HT1080 (cell line): ENCODE data around the gene RIN3. TPM values are rescaled to one million over a fixed set of nuclear protein-coding genes. Genes with fewer than 3 reads are reported as not detected.
A peak's percentile ranks its signal among the peaks of the same experiment; 100 is the strongest.

ENCODE experiments used
- DNase-seq: peaks from one replicate; pipeline ENCODE4 v3.0.0-alpha.2; 2015; ENCODE audit warnings: low read depth
- total RNA-seq: library from RNA; depleted of rRNA; stranded (reverse); fragments of >200 nt; shearing (Covaris generic); gene quantifications from 2 replicates; pipeline ENCODE4 v1.2.3, GENCODE V29; 2014

The RIN3 gene
- total RNA-seq, 1 experiment from 2014 or later = 6.6 TPM

DNA sequence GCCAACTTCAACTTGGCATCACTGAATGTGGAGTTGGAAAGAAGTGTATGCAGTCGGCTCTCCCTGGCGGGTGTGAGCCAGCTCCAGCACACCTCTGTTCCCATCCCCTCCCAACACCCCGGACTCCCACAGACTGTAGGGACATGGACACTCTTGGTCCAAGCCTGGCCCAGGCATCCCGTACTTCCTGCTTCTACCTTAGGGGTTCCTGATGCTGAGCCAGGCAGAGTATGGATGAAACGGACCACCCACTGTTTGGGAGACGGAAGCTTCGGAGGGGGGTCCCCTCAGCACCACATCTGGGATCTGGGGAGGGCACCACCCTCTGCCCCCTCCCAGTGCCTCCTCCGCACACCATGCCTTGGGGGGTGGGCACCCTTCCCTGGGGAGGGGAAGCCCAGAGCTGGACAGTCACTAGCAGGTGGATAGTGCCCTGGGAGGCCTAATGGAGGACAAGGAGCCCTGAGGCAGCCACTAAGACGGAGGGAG is 172.9 kb downstream of the RIN3 start:
- DNase-seq = no peak

DNA sequence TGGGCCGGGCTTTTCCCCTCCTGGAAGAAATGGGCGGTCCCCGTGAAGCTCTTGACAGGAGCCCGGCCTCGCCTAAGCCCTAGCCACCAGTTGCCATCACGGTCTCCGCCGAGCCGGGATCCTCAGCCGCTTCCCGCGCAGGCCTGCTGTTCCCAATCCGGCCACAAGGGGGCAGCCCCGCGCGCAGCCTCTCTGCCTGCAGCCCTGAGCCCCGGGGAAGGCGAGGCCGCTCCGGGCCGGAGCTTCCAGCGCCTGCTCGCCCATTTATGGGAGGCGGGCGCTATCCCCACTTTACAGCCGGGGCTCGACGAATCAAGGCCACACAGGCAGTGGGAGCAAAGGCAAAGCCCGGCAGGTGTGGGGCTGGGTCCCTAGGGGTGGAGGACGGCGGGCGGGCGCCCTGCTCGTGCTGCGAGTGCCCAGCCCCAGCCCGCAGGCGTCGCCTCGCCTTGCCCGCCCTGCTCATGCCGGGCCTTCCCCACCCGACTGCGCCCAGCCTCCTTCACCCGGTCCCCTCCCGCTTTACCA is 173.4 kb downstream of the RIN3 start:
- peak; percentile 47 for DNase-seq

DNA sequence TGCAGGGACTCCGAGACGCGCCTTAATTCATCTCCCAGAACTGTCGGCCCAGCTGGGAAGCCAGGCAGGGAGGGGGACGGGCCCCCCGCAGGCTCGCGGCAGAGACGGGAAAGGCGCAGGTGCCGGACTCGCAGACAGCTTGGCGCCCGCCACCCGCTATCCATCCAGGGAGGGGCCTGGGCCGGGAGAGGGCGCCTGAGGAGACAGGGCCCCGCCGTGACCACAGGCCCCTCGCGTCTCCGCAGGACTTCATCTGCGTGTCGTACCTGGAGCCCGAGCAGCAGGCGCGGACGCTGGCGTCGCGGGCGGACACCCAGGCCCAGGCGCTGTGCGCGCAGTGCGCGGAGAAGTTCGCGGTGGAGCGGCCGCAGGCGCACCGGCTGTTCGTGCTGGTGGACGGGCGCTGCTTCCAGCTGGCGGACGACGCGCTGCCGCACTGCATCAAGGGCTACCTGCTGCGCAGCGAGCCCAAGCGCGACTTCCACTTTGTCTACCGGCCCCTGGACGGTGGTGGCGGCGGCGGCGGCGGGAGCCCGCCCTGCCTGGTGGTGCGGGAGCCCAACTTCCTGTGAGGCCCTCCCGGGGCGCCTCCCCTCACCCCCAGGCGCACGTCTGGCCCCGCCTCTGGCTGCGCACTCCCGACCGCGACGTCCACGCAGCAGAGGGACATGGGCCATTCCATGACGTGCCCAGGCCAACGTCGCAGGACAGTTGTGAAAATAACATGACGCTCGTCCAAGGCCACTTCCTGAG is 174.3 kb downstream of the RIN3 start:
- DNase-seq = no peak

DNA sequence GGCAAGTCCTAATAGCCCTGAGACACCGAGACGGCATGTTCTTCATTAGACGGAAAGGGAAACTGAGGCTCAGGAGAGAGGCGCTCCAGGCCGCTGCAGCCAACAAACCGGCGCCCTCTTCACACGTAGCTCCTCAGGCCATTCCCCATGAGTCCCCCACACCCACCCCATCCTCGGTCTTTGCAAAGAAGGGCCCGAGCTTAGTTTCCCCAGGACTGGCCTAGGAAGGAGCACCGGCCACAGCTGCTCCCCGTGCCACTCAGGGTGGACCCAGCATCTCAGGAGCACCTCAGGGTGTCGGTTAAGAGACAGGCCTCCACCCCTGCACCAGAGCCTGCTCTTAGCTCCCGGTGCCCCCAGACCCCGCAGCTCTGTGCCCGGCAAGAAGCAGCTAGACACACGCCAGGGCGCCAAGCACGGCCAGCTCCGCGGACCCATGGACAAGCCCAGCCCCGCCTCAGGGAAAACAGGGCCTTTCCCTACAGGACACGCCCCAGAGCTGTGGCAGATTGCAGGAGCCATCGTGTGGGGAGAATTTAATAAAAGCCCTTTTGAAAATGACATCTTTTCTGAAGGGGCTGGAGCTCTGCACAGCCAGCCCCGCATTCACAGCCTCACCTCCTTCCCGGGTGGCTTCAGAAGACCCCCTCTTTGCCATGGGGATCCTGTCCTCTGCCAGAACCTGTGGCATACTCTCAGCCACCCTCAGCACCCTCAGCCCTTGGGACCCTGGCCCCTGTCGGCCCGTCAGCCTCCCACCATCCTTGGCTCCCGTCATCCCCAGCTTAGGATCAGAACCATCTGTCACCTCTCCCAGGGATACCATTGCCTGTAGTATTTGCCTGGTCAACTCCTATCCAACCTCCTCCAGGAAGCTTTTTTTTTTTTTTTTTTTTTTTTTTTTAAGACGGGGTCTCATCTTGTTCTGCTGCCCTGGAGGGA is 175.1 kb downstream of the RIN3 start:
- DNase-seq = no peak

DNA sequence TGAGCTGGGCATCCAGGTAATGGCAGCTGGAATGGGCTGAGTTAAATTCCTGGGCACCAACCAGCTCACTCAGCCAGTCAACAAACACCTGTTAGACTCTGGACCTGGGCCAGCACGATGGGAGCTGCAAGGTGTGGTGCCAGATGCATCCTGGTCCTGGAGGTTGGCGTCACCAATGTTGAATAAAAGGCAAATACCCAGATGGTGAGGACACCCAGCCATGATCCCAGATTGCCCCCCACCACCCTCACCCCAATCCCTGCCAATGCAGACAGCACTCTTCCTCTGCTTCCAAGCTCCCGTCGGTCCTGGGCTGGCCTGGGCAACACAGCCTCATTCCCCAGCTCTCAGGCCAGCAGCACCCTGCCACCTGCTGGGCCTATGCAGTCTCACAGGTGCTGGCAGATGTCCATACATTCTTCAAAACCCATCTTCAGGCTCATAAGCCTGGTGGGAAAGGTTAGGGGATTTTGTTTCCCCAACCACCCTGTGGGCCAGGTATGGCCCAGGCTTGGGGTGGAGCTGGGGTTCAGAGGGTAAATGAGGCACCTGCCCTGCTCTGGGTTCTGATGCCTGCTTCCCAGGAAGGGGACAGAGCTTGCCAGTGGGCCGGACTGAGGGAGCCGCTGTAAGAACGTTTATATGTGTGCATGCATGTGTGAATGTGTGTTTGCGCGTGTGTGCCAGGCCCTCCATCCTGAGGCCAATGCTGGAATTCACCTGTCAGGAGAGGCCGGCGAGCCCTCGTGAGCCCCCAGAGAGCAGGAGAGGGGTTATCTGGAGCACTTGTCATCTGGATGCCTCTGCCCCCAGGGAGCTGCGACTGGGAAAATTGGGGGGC is 176.8 kb downstream of the RIN3 start:
- DNase-seq = peak; percentile 66

DNA sequence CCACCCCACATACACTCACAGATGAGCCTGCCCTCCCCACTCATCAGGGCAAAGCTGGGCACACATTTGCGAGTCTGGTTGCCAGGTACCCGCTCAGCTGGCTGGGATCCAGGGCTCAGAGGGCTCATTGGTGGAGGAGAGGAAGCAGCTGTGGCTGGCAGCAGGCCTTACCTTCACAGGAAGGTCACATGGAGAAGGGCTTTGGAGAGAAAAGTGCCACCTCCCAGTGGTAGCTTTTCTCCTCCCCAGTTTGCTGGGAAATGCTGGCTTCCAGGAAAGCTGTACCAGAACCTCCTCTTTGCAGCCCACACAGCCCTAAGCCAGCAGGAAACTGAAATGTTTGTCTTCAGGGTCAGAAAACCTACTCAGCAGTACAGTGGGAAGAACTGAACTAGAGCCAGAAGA is 179.2 kb downstream of the RIN3 start:
- DNase-seq = peak; percentile 63

DNA sequence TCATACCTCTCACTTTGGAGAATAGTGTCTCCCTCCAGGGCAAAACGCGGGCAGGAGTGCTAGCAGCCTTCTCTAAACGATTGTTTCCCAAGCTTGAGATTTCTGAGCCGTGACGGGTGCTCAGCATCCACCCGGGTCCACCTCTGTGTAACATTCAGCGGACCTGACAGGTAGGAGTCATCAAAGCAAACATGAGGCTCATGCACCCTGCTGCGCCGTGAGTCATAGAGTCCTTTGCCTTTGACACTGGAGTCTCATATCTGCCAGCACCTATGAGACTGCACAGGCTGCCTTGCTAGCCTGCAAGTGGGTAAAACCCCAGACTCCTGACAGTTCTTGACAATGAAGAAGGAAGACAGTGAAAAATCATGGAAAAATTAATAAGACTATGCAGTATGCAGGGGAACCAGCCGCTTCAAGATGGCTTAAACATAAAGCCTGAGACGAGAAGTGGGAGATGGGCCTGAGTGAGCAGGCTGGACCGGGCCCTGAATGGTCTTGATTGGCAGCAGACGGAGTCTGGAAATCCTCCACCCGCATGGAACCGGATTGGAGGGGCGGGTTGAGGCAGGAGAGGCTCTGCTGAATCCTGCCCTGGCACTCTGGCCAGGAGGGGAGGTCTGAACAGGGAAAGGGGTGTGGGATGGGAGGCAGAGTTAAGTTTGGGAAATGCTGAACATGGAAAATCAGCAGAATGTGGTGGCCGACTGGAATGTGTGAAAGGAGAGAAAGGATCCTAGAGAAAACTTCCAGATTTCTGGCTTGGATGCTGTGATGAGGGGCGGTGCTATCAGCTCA is 180.6 kb downstream of the RIN3 start:
- peak; percentile 68 for DNase-seq

DNA sequence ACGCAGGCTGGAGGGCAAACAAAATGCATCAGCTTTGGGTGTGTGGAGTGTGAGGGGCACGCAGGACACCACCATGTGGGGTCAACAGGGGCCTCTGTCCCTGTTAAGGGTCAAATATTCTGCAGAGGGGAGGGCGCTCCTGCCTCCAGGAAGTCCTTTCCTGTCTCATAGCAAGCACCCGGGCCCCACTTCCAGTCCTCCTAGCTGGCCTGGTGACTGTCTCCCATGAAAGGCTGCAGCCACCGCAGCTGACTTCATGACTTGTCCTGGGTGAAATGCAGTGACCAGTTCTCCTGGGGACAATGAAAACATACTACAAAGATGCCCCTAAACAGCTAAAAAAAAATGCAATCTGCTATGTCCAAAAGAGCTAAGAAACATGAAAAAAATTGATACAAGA is 181.2 kb downstream of the RIN3 start:
- no peak for DNase-seq

DNA sequence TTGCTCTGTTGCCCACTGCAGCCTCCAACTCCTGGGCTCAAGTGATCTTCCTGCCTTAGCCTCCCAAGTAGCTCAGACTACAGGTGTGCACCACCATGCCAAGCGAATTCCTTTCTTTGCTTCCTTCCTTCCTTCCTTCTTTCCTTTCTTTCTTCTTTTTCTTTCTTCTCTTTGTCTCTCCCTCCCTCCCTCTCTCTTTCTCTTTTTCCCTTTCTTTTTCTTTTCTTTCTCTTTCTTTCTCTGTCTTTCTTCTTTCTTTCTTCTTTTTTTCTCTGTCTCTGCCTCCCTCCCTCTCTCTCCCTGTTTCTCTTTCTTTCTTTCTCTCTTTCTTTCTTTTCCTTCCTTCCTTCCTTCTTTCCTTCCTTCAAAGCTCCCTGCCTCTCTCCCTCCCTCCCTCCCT is 182.0 kb downstream of the RIN3 start:
- no peak for DNase-seq

DNA sequence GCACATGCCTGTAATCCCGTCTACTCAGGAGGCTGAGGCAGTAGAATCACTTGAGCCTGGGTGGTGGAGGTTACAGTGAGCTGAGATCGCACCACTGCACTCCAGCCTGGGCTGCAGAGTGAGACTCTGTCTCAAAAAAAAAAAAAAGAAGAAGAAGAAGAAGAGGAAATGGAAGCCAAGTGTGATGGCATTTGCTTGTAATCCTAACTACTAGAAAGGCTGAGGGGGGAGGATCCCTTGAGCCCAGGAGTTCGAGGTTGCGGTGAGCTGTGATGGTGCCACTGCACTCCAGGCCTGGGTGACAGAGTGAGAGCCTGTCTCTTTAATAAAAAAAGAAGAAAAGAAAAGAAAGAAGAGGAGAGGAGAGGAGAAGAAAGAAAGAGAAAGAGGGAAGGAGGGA is 182.8 kb downstream of the RIN3 start:
- no peak for DNase-seq

DNA sequence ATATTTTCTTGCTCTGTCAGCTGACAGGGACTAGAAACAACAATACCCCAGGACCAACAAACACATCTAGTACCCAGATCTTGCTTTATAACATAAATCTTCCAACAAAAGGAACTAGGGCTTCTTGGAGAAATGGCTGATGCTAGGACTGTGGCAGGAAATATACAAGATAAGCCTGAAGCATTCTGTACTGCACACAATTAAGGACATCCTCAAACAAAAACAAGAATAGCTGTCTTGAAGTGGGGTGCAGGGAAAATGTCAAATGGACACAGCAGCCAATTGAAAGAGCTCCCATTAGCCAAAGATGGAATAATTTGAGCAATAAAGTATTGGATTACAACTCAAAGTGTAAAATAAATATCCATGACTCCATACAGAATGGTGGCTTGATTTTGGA is 184.8 kb downstream of the RIN3 start:
- DNase-seq = no peak

DNA sequence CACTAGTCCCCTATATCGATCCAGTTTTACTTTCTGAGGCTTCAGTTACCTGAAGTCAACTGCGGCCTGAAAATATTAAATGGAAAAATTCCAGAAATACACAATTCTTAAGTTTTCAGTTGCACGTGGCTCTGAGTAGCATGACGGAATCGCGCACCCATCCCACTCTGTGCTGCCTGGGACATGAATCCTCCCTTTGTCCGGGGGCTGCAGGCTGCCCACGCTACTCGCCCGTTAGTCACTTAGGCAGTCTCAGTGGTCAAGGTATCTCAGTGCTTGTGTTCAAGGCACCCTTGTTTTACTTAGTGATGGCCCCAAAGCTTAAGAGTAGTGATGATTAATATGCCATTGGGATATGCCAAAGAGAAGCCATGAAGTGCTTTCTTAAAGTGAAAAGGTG is 188.2 kb downstream of the RIN3 start:
- DNase-seq = no peak

DNA sequence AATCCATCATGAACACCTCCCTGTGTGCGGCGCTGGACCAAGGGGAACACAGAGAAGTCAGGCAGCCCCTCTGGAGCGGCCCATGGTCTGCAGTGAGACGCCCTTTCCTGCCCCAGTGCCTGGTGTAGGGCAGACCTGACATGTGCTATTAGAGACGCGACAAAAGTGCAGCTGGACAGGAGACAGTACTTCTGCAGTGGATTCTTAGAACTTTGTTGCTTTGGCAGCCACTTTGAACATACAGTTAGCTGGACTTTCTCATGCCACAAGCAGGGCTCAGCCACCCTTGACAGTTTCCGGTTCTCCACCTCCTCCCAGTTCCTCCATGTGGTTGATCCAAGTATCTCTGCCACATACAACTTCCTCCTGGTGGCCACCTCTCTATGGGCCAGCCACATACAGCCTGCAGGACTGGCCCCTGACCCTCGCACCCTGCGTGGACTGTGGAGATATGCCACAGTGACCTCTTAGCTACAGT is 188.9 kb downstream of the RIN3 start:
- DNase-seq = no peak

DNA sequence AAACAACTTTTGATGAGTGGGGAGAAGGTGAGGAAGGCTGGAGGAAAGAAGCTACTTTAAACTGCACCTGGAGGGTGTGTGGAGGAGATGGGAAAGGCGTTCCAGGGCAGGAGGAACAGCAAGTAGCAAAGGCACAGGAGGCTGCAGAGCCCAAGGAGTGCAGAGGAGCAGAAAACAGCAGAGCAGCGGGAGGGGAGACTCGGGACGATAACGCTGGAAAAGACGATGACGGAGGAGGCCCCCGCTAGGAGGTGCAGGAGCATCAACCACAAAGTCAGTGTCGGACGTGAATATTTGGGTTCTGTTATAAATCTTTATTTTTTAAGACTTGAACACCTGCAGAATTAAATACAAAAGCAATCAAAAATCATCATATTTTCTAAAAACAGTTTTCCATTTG is 189.9 kb downstream of the RIN3 start:
- DNase-seq = no peak

DNA sequence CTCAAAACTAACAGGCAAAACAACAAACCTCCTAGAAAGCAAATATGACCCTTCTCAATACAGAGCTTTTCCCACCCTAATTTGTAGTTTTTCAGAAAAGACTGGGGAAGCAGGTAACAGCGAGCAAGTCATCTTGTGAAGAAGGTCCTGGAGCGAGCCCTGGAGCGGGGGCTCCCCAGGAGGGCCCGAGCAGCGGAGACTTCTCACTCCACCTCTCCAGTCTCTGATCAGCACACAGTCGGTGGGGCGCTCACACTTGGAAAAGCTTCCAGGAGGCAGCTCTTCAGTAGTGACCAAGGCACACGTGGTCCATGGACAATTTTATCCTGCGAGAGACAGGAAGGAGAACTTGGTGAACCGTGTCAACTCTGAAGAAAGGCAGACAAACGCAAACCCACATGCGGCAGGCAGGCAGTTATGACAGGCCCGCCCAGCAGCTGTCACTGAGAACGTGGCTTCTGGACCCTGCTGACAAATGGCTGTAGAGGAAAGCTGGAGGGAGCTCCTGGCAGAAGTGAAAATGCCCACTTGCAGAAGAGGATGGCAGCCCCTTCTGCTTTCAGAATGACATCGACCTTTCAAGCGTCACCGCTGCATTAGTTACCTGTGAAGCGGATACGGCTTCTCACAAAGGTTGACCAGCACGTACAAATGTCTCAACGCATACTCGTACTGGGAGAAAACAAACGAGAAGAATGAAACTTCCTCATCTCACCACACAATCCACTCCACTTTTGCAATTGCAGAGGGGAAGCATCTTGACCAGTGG is 190.6 kb downstream of the RIN3 start:
- no peak for DNase-seq

DNA sequence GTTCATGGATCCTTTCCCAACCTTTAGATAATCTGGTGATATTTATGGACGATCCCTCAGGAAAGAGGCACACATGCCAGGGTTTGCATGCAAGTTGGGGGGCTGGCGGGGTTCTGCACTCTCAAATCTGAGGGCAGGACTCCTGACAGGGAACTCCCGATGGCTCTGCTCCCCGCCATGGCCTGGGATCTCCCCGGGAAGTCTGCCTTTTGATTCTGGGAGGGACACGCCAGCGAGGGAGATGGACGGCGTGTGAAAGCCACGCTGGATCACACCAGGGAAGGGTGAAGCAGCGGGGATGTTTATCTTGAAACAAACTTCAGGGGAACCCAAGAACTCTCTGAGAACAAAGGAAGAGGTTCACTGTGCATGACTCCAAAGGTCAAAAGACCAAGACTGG is 191.2 kb downstream of the RIN3 start:
- no peak for DNase-seq

DNA sequence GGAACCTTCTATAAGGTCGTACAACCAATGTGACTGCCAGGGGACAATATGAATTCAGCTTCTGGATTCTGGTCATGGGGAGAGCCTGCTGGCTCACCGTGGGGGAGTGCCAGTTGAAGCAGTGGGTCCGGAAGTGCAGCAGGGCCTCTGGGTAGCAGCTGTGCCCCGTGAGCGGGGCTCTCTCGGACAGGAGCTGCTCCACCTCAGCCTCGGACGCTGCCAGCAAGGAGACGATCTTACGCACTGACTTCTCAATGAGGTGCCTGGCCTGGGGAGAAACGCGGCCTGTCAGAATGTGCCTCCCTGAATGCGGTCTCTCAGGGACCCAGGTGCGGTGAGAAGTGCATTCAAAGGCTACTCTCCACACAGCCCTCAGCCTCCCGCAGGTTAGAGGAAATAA is 192.8 kb downstream of the RIN3 start:
- no peak for DNase-seq

DNA sequence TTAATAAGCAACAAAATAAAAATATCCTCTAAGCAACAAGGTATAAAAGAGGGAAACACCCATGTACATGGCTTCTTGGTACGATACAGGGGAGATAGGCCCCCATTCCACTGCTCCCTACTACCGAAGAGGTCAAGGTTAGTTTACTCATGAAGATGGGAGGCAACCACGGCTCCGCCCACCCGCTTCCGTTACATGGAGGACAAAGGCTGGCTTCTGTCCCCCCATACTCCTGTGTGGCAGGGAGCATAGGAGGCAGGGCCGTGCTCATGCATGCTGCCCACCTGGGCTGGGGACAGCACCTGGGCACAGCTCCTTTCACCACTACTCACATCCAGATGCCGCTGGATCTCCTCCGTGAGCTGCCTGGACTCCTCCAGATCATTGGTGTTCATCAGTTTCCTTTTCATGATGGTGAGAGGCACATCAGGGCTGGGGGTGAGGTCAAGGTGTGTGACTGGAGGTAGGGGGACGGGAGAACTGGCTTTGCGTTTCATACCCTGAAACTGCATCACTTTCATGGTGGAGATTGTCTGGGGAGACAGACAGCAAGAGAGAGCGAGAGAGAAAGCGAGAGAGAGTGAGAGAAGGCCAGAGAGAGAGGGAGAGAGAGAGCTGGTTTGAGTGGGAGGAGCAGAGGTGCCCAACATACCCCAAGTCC is 195.9 kb downstream of the RIN3 start:
- DNase-seq = no peak

DNA sequence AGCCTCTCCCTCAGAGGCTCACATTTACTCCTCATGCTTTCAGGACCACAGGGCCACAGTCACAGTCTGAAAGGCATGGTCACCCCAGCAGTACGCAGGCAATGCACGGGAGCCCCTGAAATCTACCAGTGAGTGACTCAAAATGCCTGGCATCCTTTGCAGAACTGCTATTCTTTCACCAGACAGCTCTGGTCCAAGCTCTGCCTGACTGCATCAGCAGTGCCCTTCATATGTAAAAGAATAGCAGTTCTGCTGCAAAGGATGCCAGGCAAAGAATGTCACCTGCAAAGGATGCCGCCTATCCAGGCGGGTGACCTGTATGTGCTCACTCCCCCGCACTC is 196.4 kb downstream of the RIN3 start:
- DNase-seq = no peak
